Measurements from ENCODE around the gene TSEN34. TPM values are rescaled to one million over a fixed set of nuclear protein-coding genes. Genes with fewer than 3 reads are reported as not detected.
"Not testable (repeated sequence)": the region's sequence is repeated elsewhere in the genome, so short reads cannot be mapped to it uniquely, and the experiment has no call there.

TSEN34 gene
- polyA plus RNA-seq, 2 donors, result 17.9 to 55.0 TPM

- no peak overlapping the region for H3K4me3 ChIP-seq (ENCODE audit: low read depth in 1 of 2, low read length in 2 of 2)
- no peak overlapping the region for H3K27ac ChIP-seq (ENCODE audit: low read depth in 2 of 2, low read length in 1 of 2)
Observed at GRCh38 chr19:54206030-54206830, 15.1 kb downstream of the TSEN34 start.

GRCh38 chr19:54206831-54207177, 15.7 kb downstream of the TSEN34 start:
- Histone ChIP-seq H3K4me3 (ENCODE audit: low read depth in 1 of 2, low read length in 2 of 2) (no peak overlapping the region), H3K27ac (ENCODE audit: low read depth in 2 of 2, low read length in 1 of 2) (no peak overlapping the region), H3K36me3 (ENCODE audit: control insufficient read depth in 2 of 2, insufficient read depth in 2 of 2, low read length in 1 of 2) (peaks cover 20 to 44% of the 10 kb centered on the region in 2 donors), H3K4me1 (ENCODE audit: control insufficient read depth in 2 of 2, insufficient read depth in 2 of 2, low read length in 1 of 2) (peaks cover 16 to 25% of the 10 kb centered on the region in 2 donors), H3K9me3 (ENCODE audit: control insufficient read depth in 2 of 2, insufficient read depth in 1 of 2, low read depth in 1 of 2, low read length in 1 of 2) (no peaks in the 10 kb centered on the region), H3K27me3 (ENCODE audit: control insufficient read depth in 1 of 2, insufficient read depth in 2 of 2, low read length in 2 of 2) (no peaks in the 10 kb centered on the region)
- WGBS, 2 donors, result 77 to 84% methylated on average over 13 of the region's 13 CpGs

More at GRCh38 chr19:54206030-54206830, 15.1 kb downstream of the TSEN34 start:
- no peaks in the 10 kb centered on the region for H3K27me3 ChIP-seq (ENCODE audit: control insufficient read depth in 1 of 2, insufficient read depth in 2 of 2, low read length in 2 of 2)
- H3K9me3 ChIP-seq (ENCODE audit: control insufficient read depth in 2 of 2, insufficient read depth in 1 of 2, low read depth in 1 of 2, low read length in 1 of 2), result no peaks in the 10 kb centered on the region
- 85 to 88% methylated on average over 27 of the region's 27 CpGs for WGBS, 2 donors
- H3K4me1 ChIP-seq (ENCODE audit: control insufficient read depth in 2 of 2, insufficient read depth in 2 of 2, low read length in 1 of 2), result peaks cover 18 to 25% of the 10 kb centered on the region in 2 donors
- peaks cover 20 to 44% of the 10 kb centered on the region in 2 donors for H3K36me3 ChIP-seq (ENCODE audit: control insufficient read depth in 2 of 2, insufficient read depth in 2 of 2, low read length in 1 of 2)

GRCh38 chr19:54207193-54207592, 16.1 kb downstream of the TSEN34 start:
- 67 to 68% methylated on average over 18 to 23 of the region's 23 CpGs for WGBS, 2 donors
- H3K27ac ChIP-seq (ENCODE audit: low read depth in 2 of 2, low read length in 1 of 2), result peak overlapping the region in 1 of 2 donors; percentile 6
- H3K36me3 ChIP-seq (ENCODE audit: control insufficient read depth in 2 of 2, insufficient read depth in 2 of 2, low read length in 1 of 2), result peaks cover 20 to 44% of the 10 kb centered on the region in 2 donors
- peaks cover 13 to 25% of the 10 kb centered on the region in 2 donors for H3K4me1 ChIP-seq (ENCODE audit: control insufficient read depth in 2 of 2, insufficient read depth in 2 of 2, low read length in 1 of 2)
- H3K9me3 ChIP-seq (ENCODE audit: control insufficient read depth in 2 of 2, insufficient read depth in 1 of 2, low read depth in 1 of 2, low read length in 1 of 2); H3K27me3 ChIP-seq (ENCODE audit: control insufficient read depth in 1 of 2, insufficient read depth in 2 of 2, low read length in 2 of 2); H3K4me3 ChIP-seq (ENCODE audit: low read depth in 1 of 2, low read length in 2 of 2): not testable (repeated sequence)

- peak overlapping the region in 1 of 2 donors; percentile 6 for H3K27ac ChIP-seq (ENCODE audit: low read depth in 2 of 2, low read length in 1 of 2)
- H3K9me3 ChIP-seq (ENCODE audit: control insufficient read depth in 2 of 2, insufficient read depth in 1 of 2, low read depth in 1 of 2, low read length in 1 of 2), result no peaks in the 10 kb centered on the region
- H3K36me3 ChIP-seq (ENCODE audit: control insufficient read depth in 2 of 2, insufficient read depth in 2 of 2, low read length in 1 of 2), result peaks cover 20 to 41% of the 10 kb centered on the region in 2 donors
- H3K27me3 ChIP-seq (ENCODE audit: control insufficient read depth in 1 of 2, insufficient read depth in 2 of 2, low read length in 2 of 2), result no peaks in the 10 kb centered on the region
- WGBS, 2 donors, result 73 to 79% methylated on average over 5 of the region's 5 CpGs
- H3K4me3 ChIP-seq (ENCODE audit: low read depth in 1 of 2, low read length in 2 of 2), result no peak overlapping the region
- peaks cover 13 to 23% of the 10 kb centered on the region in 2 donors for H3K4me1 ChIP-seq (ENCODE audit: control insufficient read depth in 2 of 2, insufficient read depth in 2 of 2, low read length in 1 of 2)
Observed at GRCh38 chr19:54207676-54207982, 16.5 kb downstream of the TSEN34 start.

- H3K4me1 ChIP-seq (ENCODE audit: control insufficient read depth in 2 of 2, insufficient read depth in 2 of 2, low read length in 1 of 2), result peaks cover 13 to 20% of the 10 kb centered on the region in 2 donors
- no peaks in the 10 kb centered on the region for H3K9me3 ChIP-seq (ENCODE audit: control insufficient read depth in 2 of 2, insufficient read depth in 1 of 2, low read depth in 1 of 2, low read length in 1 of 2)
- no peaks in the 10 kb centered on the region for H3K27me3 ChIP-seq (ENCODE audit: control insufficient read depth in 1 of 2, insufficient read depth in 2 of 2, low read length in 2 of 2)
- peaks cover 20 to 39% of the 10 kb centered on the region in 2 donors for H3K36me3 ChIP-seq (ENCODE audit: control insufficient read depth in 2 of 2, insufficient read depth in 2 of 2, low read length in 1 of 2)
- no peak overlapping the region for H3K4me3 ChIP-seq (ENCODE audit: low read depth in 1 of 2, low read length in 2 of 2)
- WGBS, 2 donors, result 65 to 66% methylated on average over 18 of the region's 18 CpGs
- peak overlapping the region; percentile 38 to 53 for H3K27ac ChIP-seq (ENCODE audit: low read depth in 2 of 2, low read length in 1 of 2)
Observed at GRCh38 chr19:54207983-54208783, 17.1 kb downstream of the TSEN34 start.

GRCh38 chr19:54208784-54209057, 17.6 kb downstream of the TSEN34 start:
- Histone ChIP-seq H3K9me3 (ENCODE audit: control insufficient read depth in 2 of 2, insufficient read depth in 1 of 2, low read depth in 1 of 2, low read length in 1 of 2) (no peaks in the 10 kb centered on the region), H3K27ac (ENCODE audit: low read depth in 2 of 2, low read length in 1 of 2) (peak overlapping the region; percentile 38 to 53), H3K4me3 (ENCODE audit: low read depth in 1 of 2, low read length in 2 of 2) (no peak overlapping the region), H3K4me1 (ENCODE audit: control insufficient read depth in 2 of 2, insufficient read depth in 2 of 2, low read length in 1 of 2) (peaks cover 10 to 20% of the 10 kb centered on the region in 2 donors), H3K36me3 (ENCODE audit: control insufficient read depth in 2 of 2, insufficient read depth in 2 of 2, low read length in 1 of 2) (peaks cover 17 to 37% of the 10 kb centered on the region in 2 donors), H3K27me3 (ENCODE audit: control insufficient read depth in 1 of 2, insufficient read depth in 2 of 2, low read length in 2 of 2) (no peaks in the 10 kb centered on the region)
- WGBS, 2 donors, result 62 to 74% methylated on average over 8 of the region's 8 CpGs

- WGBS, 2 donors, result 57 to 64% methylated on average over 24 of the region's 24 CpGs
- peaks cover 14 to 37% of the 10 kb centered on the region in 2 donors for H3K36me3 ChIP-seq (ENCODE audit: control insufficient read depth in 2 of 2, insufficient read depth in 2 of 2, low read length in 1 of 2)
- H3K27me3 ChIP-seq (ENCODE audit: control insufficient read depth in 1 of 2, insufficient read depth in 2 of 2, low read length in 2 of 2), result no peaks in the 10 kb centered on the region
- H3K9me3 ChIP-seq (ENCODE audit: control insufficient read depth in 2 of 2, insufficient read depth in 1 of 2, low read depth in 1 of 2, low read length in 1 of 2), result no peaks in the 10 kb centered on the region
- H3K4me1 ChIP-seq (ENCODE audit: control insufficient read depth in 2 of 2, insufficient read depth in 2 of 2, low read length in 1 of 2), result peaks cover 10 to 20% of the 10 kb centered on the region in 2 donors
- peak overlapping the region; percentile 45 to 88 for H3K27ac ChIP-seq (ENCODE audit: low read depth in 2 of 2, low read length in 1 of 2)
- H3K4me3 ChIP-seq (ENCODE audit: low read depth in 1 of 2, low read length in 2 of 2), result no peak overlapping the region
Observed at GRCh38 chr19:54209058-54209810, 18.1 kb downstream of the TSEN34 start.

GRCh38 chr19:54209811-54210494, 18.8 kb downstream of the TSEN34 start:
- peaks cover 8 to 20% of the 10 kb centered on the region in 2 donors for H3K4me1 ChIP-seq (ENCODE audit: control insufficient read depth in 2 of 2, insufficient read depth in 2 of 2, low read length in 1 of 2)
- H3K4me3 ChIP-seq (ENCODE audit: low read depth in 1 of 2, low read length in 2 of 2), result no peak overlapping the region
- peak overlapping the region; percentile 45 to 88 for H3K27ac ChIP-seq (ENCODE audit: low read depth in 2 of 2, low read length in 1 of 2)
- H3K9me3 ChIP-seq (ENCODE audit: control insufficient read depth in 2 of 2, insufficient read depth in 1 of 2, low read depth in 1 of 2, low read length in 1 of 2), result no peaks in the 10 kb centered on the region
- H3K36me3 ChIP-seq (ENCODE audit: control insufficient read depth in 2 of 2, insufficient read depth in 2 of 2, low read length in 1 of 2), result peaks cover 11 to 37% of the 10 kb centered on the region in 2 donors
- H3K27me3 ChIP-seq (ENCODE audit: control insufficient read depth in 1 of 2, insufficient read depth in 2 of 2, low read length in 2 of 2), result no peaks in the 10 kb centered on the region
- 23 to 34% methylated on average over 10 of the region's 10 CpGs for WGBS, 2 donors

GRCh38 chr19:54211235-54211634, 20.1 kb downstream of the TSEN34 start:
- peaks cover 8 to 17% of the 10 kb centered on the region in 2 donors for H3K4me1 ChIP-seq (ENCODE audit: control insufficient read depth in 2 of 2, insufficient read depth in 2 of 2, low read length in 1 of 2)
- peaks cover 9 to 26% of the 10 kb centered on the region in 2 donors for H3K36me3 ChIP-seq (ENCODE audit: control insufficient read depth in 2 of 2, insufficient read depth in 2 of 2, low read length in 1 of 2)
- H3K4me3 ChIP-seq (ENCODE audit: low read depth in 1 of 2, low read length in 2 of 2), result no peak overlapping the region
- no peaks in the 10 kb centered on the region for H3K27me3 ChIP-seq (ENCODE audit: control insufficient read depth in 1 of 2, insufficient read depth in 2 of 2, low read length in 2 of 2)
- H3K9me3 ChIP-seq (ENCODE audit: control insufficient read depth in 2 of 2, insufficient read depth in 1 of 2, low read depth in 1 of 2, low read length in 1 of 2), result no peaks in the 10 kb centered on the region
- H3K27ac ChIP-seq (ENCODE audit: low read depth in 2 of 2, low read length in 1 of 2), result no peak overlapping the region
- WGBS, 2 donors, result 87 to 88% methylated on average over 12 of the region's 12 CpGs
